Naive thymus-derived CD4-positive, alpha-beta T cell (primary cell): ENCODE data around the gene SEC14L3. TPM values are rescaled to one million over a fixed set of nuclear protein-coding genes. Genes with fewer than 3 reads are reported as not detected.
A peak's percentile ranks its signal among the peaks of the same experiment; 100 is the strongest.

Source experiments
- ATAC-seq: fragments of 150-1000 bp; cut with Tn5 transposase; 2 replicates; pipeline ENCODE4 v1.10.0; 2021; ENCODE audit warnings: mild to moderate bottlenecking, moderate library complexity
- CTCF ChIA-PET: fragments of 350-600 bp; sonication (Branson Sonifier 250); formaldehyde crosslinking; loops from one replicate; lab custom pipeline; 2021; ENCODE audit warnings: antibody characterized with exemption; lab: Charles Lee
- POLR2A ChIA-PET: fragments of 350-600 bp; sonication (Branson Sonifier 250); formaldehyde crosslinking; loops from one replicate; lab custom pipeline; 2021; ENCODE audit warnings: antibody characterized with exemption, inconsistent platforms; lab: Charles Lee
- DNase-seq, 9 donors: peaks; one replicate each; pipeline versions ENCODE4 v3.0.0 to v3.0.0-alpha.2; 2020 to 2022; ENCODE audit warnings: mixed read lengths in 1 of 9
- H3K27ac ChIP-seq: one replicate; pipeline ENCODE4 v1.7.0; 2013; ENCODE audit warnings: mild to moderate bottlenecking, low read depth, low read length, moderate library complexity
- H3K27me3 ChIP-seq, 2 donors: one replicate each; pipeline ENCODE4 v1.7.0; 2013; ENCODE audit warnings: low read length in 2 of 2, mild to moderate bottlenecking in 2 of 2, moderate library complexity in 2 of 2; ENCODE audit not compliant: control insufficient read depth in 2 of 2, insufficient read depth in 2 of 2
- H3K36me3 ChIP-seq, 3 experiments: 1 replicate in 2 of 3; 2 replicates in 1 of 3; pipeline ENCODE4 v1.7.0; 2013; ENCODE audit warnings: low read length in 3 of 3, mild to moderate bottlenecking in 3 of 3, moderate library complexity in 1 of 3; ENCODE audit not compliant: insufficient read depth in 3 of 3, control insufficient read depth in 2 of 3
- H3K4me1 ChIP-seq, 2 donors: one replicate each; pipeline ENCODE4 v1.7.0; 2013; ENCODE audit warnings: low read length in 2 of 2, mild to moderate bottlenecking in 2 of 2, moderate library complexity in 1 of 2; ENCODE audit not compliant: control insufficient read depth in 2 of 2, insufficient read depth in 2 of 2
- H3K4me3 ChIP-seq: 2 replicates; pipeline ENCODE4 v1.7.0; 2013; ENCODE audit warnings: mild to moderate bottlenecking, low read length
- H3K9me3 ChIP-seq, 3 experiments: 1 replicate in 2 of 3; 2 replicates in 1 of 3; pipeline ENCODE4 v1.7.0; 2013; ENCODE audit warnings: low read length in 3 of 3; ENCODE audit not compliant: control insufficient read depth in 2 of 3
- H3K27ac Mint-ChIP-seq, 9 donors: one replicate each; pipeline ENCODE4 v1.8.0; 2020 to 2022; ENCODE audit warnings: mixed read lengths in 9 of 9, mild to moderate bottlenecking in 8 of 9, moderate library complexity in 5 of 9, inconsistent platforms in 2 of 9
- H3K27me3 Mint-ChIP-seq, 5 donors: one replicate each; pipeline ENCODE4 v1.8.0; 2021 to 2022; ENCODE audit warnings: mixed read lengths in 5 of 5, mild to moderate bottlenecking in 1 of 5
- H3K36me3 Mint-ChIP-seq, 5 donors: one replicate each; pipeline ENCODE4 v1.8.0; 2020 to 2022; ENCODE audit warnings: mixed read lengths in 5 of 5, mild to moderate bottlenecking in 3 of 5, inconsistent platforms in 1 of 5
- H3K4me1 Mint-ChIP-seq, 7 donors: one replicate each; pipeline ENCODE4 v1.8.0; 2020 to 2022; ENCODE audit warnings: mixed read lengths in 7 of 7, mild to moderate bottlenecking in 3 of 7, inconsistent platforms in 1 of 7
- H3K4me3 Mint-ChIP-seq, 10 donors: one replicate each; pipeline ENCODE4 v1.8.0; 2020 to 2022; ENCODE audit warnings: mild to moderate bottlenecking in 10 of 10, mixed read lengths in 10 of 10, moderate library complexity in 6 of 10, inconsistent platforms in 2 of 10
- H3K9me3 Mint-ChIP-seq, 11 donors: one replicate each; pipeline ENCODE4 v1.8.0; 2020 to 2022; ENCODE audit warnings: mixed read lengths in 11 of 11, mild to moderate bottlenecking in 4 of 11, inconsistent platforms in 1 of 11, moderate library complexity in 1 of 11
- intact Hi-C, 2 donors: fragments of 100-400 bp; cut with micrococcal nuclease; formaldehyde crosslinking; loops; one replicate each; pipeline ENCODE4 v1.15.1; 2023
- polyA plus RNA-seq, 2 donors: library from polyadenylated mRNA; unstranded; fragments of 300-500 nt; fragmentation: Illumina TruSeq; gene quantifications; one replicate each; pipeline ENCODE4 v1.2.3, GENCODE V29; 2021
- total RNA-seq, 6 experiments: library from RNA in 5 of 6; stranded (reverse) in 5 of 6; gene quantifications; 1 replicate in 5 of 6; 2 replicates in 1 of 6; pipeline ENCODE4 v1.2.3 and lab custom pipeline; 2021 to 2026

The SEC14L3 gene
- total RNA-seq (not detected), polyA plus RNA-seq (not detected), total RNA-seq (lab: John Stamatoyannopoulos, UW) (not detected)

GRCh38 chr22:30471616-30472318, at the start of gene SEC14L3:
TSS of gene SEC14L3 (minus strand) at chr22:30472017. CDS start at chr22:30471958, 59 bp downstream.
- ChIA-PET POLR2A (no interaction called here), CTCF (no interaction called here)
- no peaks in the 10 kb centered on the region for H3K27me3 ChIP-seq
- peaks cover 0 to 1% (median 0%) of the 10 kb centered on the region in 11 donors for H3K9me3 Mint-ChIP-seq
- H3K4me3 Mint-ChIP-seq, result peak within 1 kb of the TSS in 1 of 10 donors; percentile 27
- H3K27ac Mint-ChIP-seq, result peak within 1 kb of the TSS in 1 of 9 donors; percentile 42
- no peak within 1 kb of the TSS for H3K27ac ChIP-seq
- DNase-seq (no peak), ATAC-seq (no peak)
- no peak within 1 kb of the TSS for H3K4me3 ChIP-seq
- intact Hi-C loops, result no loop called here
- no peaks in the 10 kb centered on the region for H3K4me1 ChIP-seq
- peaks cover 0 to 13% (median 0%) of the 10 kb centered on the region in 7 donors for H3K4me1 Mint-ChIP-seq
- no peaks in the 10 kb centered on the region for H3K9me3 ChIP-seq
- peaks cover 12 to 20% (median 14%) of the 10 kb centered on the region in 5 donors for H3K27me3 Mint-ChIP-seq
- H3K36me3 Mint-ChIP-seq, result peaks cover 0 to 1% (median 0%) of the 10 kb centered on the region in 5 donors
- no peaks in the 10 kb centered on the region for H3K36me3 ChIP-seq

- Mint-ChIP-seq H3K27me3 (peaks cover 0 to 8% (median 3%) of the 10 kb centered on the region in 5 donors), H3K27ac (no peak overlapping the region), H3K4me1 (peaks cover 0 to 2% (median 0%) of the 10 kb centered on the region in 7 donors)
These were observed 48.1 kb upstream of the SEC14L3 start for GRCh38 chr22:30519842-30520425.

DNA sequence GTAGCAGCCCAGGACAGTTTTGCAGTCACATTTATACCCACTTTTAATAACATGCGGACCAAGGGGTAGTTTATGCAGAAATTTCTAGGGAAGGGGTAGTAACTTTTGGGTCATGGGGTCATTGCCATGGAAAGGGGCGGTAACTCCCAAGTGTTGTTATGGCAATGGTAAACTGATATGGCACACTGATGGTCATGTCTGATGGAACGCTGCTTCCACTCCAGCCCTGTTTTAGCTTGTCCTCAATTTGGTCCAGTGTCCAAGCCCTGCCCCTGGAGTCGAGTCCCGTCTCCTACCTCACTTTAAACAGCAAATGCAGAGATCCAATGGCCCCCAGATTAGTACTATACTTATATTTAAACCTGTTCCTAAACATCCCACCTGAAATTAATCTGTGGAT, 44.9 kb upstream of the SEC14L3 start:
- no peaks in the 10 kb centered on the region for H3K9me3 ChIP-seq
- no peak overlapping the region for H3K27ac ChIP-seq
- H3K27me3 ChIP-seq, result no peaks in the 10 kb centered on the region
- Mint-ChIP-seq H3K4me1 (peaks cover 0 to 2% (median 0%) of the 10 kb centered on the region in 7 donors), H3K4me3 (no peak overlapping the region), H3K36me3 (no peaks in the 10 kb centered on the region), H3K9me3 (peaks cover 0 to 2% (median 0%) of the 10 kb centered on the region in 11 donors), H3K27me3 (peaks cover 0 to 2% (median 0%) of the 10 kb centered on the region in 5 donors), H3K27ac (no peak overlapping the region)
- no peak overlapping the region for H3K4me3 ChIP-seq
- CTCF ChIA-PET, result no interaction called here
- no peaks in the 10 kb centered on the region for H3K4me1 ChIP-seq
- POLR2A ChIA-PET, result no interaction called here
- DNase-seq, result no peak
- H3K36me3 ChIP-seq, result no peaks in the 10 kb centered on the region
- intact Hi-C loops, result no loop called here
- no peak for ATAC-seq

More at GRCh38 chr22:30519842-30520425, 48.1 kb upstream of the SEC14L3 start:
- H3K4me3 Mint-ChIP-seq, result no peak overlapping the region
- Histone ChIP-seq H3K27me3 (no peaks in the 10 kb centered on the region), H3K4me1 (no peaks in the 10 kb centered on the region), H3K9me3 (no peaks in the 10 kb centered on the region), H3K4me3 (no peak overlapping the region), H3K27ac (no peak overlapping the region), H3K36me3 (no peaks in the 10 kb centered on the region)
- CTCF ChIA-PET, result no interaction called here
- intact Hi-C loops, result no loop called here
- POLR2A ChIA-PET, result no interaction called here
- H3K9me3 Mint-ChIP-seq, result no peaks in the 10 kb centered on the region
- ATAC-seq (no peak), DNase-seq (no peak)
- H3K36me3 Mint-ChIP-seq, result no peaks in the 10 kb centered on the region

DNA sequence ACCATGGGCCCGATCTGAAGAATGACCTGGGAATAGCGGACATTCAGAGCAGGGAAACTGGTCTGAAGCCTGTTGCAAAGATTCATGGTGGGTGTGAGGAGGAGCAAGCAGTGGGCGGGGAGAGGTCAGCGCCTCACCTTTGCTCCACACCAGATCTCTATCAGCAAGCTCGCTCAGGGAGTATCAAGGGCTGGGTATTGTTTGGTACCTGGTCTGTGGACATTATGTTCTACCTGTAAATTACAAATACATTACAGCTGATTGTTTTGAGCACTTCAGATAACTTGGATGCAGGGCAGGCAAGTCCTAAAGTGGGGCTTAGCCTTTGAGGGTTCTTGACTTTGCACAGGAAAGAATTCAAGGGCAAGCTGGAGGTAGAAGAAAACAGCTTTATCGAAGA, 44.5 kb upstream of the SEC14L3 start:
- POLR2A ChIA-PET, result no interaction called here
- peaks cover 0 to 2% (median 0%) of the 10 kb centered on the region in 11 donors for H3K9me3 Mint-ChIP-seq
- H3K27ac ChIP-seq, result no peak overlapping the region
- no peak for ATAC-seq
- no peaks in the 10 kb centered on the region for H3K9me3 ChIP-seq
- no peaks in the 10 kb centered on the region for H3K27me3 ChIP-seq
- no peak overlapping the region for H3K4me3 ChIP-seq
- CTCF ChIA-PET, result no interaction called here
- peaks cover 0 to 2% (median 0%) of the 10 kb centered on the region in 5 donors for H3K27me3 Mint-ChIP-seq
- H3K4me1 ChIP-seq, result no peaks in the 10 kb centered on the region
- no peak overlapping the region for H3K4me3 Mint-ChIP-seq
- H3K36me3 ChIP-seq, result no peaks in the 10 kb centered on the region
- H3K36me3 Mint-ChIP-seq, result no peaks in the 10 kb centered on the region
- DNase-seq, result no peak
- intact Hi-C loops, result no loop called here
- H3K4me1 Mint-ChIP-seq, result no peaks in the 10 kb centered on the region
- H3K27ac Mint-ChIP-seq, result no peak overlapping the region

DNA sequence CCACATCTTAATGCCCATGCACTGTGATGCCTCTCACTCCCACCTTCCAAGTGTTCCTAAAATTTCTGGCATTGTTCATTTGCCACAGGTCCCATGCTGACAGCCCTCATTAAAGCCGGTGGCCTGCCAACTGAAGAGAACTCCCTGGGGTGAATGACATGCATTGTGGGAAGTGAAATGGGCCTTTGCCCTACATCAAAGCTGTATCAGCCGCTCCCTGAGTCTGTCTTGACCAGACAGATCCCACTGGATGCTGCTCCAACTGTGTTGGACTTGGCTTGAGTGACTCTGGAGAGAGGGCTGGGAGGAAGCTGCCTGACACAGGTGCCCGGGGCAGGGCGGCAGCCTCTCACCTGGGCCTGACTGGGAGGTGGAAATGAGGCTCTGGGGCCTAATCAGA, 42.4 kb upstream of the SEC14L3 start:
- no peaks in the 10 kb centered on the region for H3K36me3 Mint-ChIP-seq
- H3K36me3 ChIP-seq, result no peaks in the 10 kb centered on the region
- ChIA-PET POLR2A (no interaction called here), CTCF (no interaction called here)
- H3K27ac Mint-ChIP-seq, result no peak overlapping the region
- H3K9me3 Mint-ChIP-seq, result peaks cover 0 to 6% (median 0%) of the 10 kb centered on the region in 11 donors
- ATAC-seq (no peak), DNase-seq (no peak)
- no peaks in the 10 kb centered on the region for H3K9me3 ChIP-seq
- no peak overlapping the region for H3K4me3 ChIP-seq
- no peaks in the 10 kb centered on the region for H3K4me1 ChIP-seq
- no peaks in the 10 kb centered on the region for H3K27me3 ChIP-seq
- peaks cover 0 to 9% (median 0%) of the 10 kb centered on the region in 5 donors for H3K27me3 Mint-ChIP-seq
- H3K4me3 Mint-ChIP-seq, result no peak overlapping the region
- no peak overlapping the region for H3K27ac ChIP-seq
- H3K4me1 Mint-ChIP-seq, result no peaks in the 10 kb centered on the region
- intact Hi-C loops, result no loop called here

DNA sequence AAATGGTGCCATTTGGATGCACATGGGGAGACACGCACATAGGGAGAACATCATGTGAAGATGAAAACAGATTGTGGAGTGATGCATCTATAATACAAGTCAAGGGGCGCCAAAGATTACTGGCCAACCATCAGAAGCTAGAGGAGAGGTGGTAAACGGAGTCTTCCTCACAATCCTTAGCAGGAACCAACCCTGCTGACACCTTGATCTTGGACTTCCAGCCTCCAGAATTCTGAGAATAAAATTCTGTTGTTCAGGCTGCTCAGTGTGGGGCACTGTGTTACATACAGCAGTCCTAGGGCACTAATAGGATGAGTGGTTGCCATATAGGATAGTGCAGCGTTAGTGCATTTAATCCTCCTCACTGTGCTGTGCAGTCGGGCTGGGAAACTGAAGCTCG, 41.6 kb upstream of the SEC14L3 start:
- Mint-ChIP-seq H3K27me3 (peaks cover 0 to 13% (median 0%) of the 10 kb centered on the region in 5 donors), H3K4me1 (no peaks in the 10 kb centered on the region), H3K36me3 (no peaks in the 10 kb centered on the region), H3K27ac (no peak overlapping the region), H3K9me3 (peaks cover 0 to 6% (median 0%) of the 10 kb centered on the region in 11 donors), H3K4me3 (no peak overlapping the region)
- no peak for ATAC-seq
- CTCF ChIA-PET, result no interaction called here
- H3K27me3 ChIP-seq, result no peaks in the 10 kb centered on the region
- POLR2A ChIA-PET, result no interaction called here
- H3K9me3 ChIP-seq, result no peaks in the 10 kb centered on the region
- H3K4me1 ChIP-seq, result no peaks in the 10 kb centered on the region
- no peaks in the 10 kb centered on the region for H3K36me3 ChIP-seq
- H3K4me3 ChIP-seq, result no peak overlapping the region
- no peak for DNase-seq
- H3K27ac ChIP-seq, result no peak overlapping the region
- intact Hi-C loops, result no loop called here
